Lower leg skin (tissue), 3 donors: ENCODE data around the gene USP51.

Experiments used
- POLR2A ChIP-seq, 2 donors: fragments of 450-650 bp; IDR thresholded peaks; one replicate each; pipeline ENCODE4 v1.6.1; 2016 to 2017; ENCODE audit warnings: antibody characterized with exemption in 2 of 2, mild to moderate bottlenecking in 1 of 2, moderate library complexity in 1 of 2
- TF ChIP-seq, protein P1 (sequence below), 3 donors: fragments of 450-650 bp; IDR thresholded peaks; one replicate each; pipeline ENCODE4 v1.5.1; 2016; ENCODE audit warnings: antibody characterized with exemption in 3 of 3, mild to moderate bottlenecking in 3 of 3, moderate library complexity in 2 of 3

DNA sequence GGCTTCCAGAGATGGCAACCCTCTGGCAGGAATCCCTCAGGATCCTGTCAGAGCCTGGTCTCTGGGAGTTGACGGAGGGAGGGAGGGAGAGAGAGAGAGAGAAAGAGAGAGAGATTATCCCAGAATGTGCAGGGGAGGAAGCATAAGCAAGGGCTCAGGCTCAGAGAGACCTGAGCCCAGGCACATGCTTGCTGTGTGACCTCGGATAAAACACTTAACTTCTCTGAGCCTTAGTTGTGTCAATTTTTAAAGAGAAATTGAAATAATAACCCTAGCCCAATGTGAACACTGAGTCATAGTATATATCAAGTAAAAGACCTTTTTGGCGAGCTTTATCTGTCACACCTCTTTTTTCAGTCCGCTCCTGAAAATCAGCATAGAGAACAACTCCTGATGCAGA is 473 bp upstream of the USP51 start:
- TF ChIP-seq POLR2A (IDR thresholded peaks at IDR 0.05): no peak
- TF ChIP-seq, protein P1, sequence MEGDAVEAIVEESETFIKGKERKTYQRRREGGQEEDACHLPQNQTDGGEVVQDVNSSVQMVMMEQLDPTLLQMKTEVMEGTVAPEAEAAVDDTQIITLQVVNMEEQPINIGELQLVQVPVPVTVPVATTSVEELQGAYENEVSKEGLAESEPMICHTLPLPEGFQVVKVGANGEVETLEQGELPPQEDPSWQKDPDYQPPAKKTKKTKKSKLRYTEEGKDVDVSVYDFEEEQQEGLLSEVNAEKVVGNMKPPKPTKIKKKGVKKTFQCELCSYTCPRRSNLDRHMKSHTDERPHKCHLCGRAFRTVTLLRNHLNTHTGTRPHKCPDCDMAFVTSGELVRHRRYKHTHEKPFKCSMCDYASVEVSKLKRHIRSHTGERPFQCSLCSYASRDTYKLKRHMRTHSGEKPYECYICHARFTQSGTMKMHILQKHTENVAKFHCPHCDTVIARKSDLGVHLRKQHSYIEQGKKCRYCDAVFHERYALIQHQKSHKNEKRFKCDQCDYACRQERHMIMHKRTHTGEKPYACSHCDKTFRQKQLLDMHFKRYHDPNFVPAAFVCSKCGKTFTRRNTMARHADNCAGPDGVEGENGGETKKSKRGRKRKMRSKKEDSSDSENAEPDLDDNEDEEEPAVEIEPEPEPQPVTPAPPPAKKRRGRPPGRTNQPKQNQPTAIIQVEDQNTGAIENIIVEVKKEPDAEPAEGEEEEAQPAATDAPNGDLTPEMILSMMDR (IDR thresholded peaks at IDR 0.05): no peak
